Prostate gland (tissue), 2 donors: ENCODE measurements around the gene AKAP8.

ENCODE experiments used
- POLR2AphosphoS5 ChIP-seq: sonication (generic); formaldehyde crosslinking; IDR thresholded peaks from one replicate; pipeline ENCODE4 v1.6.1; 2017; ENCODE audit warnings: antibody characterized with exemption
- TF ChIP-seq, protein P1 (sequence below), 4 experiments: fragments of 200-600 bp in 2 of 4; fragments of 450-650 bp in 2 of 4; sonication (generic) in 2 of 4; IDR thresholded peaks; 1 replicate in 3 of 4; 2 replicates in 1 of 4; pipeline ENCODE4 v1.5.1; 2016 to 2019; ENCODE audit warnings: antibody characterized with exemption in 4 of 4, mild to moderate bottlenecking in 2 of 4, moderate library complexity in 2 of 4

DNA sequence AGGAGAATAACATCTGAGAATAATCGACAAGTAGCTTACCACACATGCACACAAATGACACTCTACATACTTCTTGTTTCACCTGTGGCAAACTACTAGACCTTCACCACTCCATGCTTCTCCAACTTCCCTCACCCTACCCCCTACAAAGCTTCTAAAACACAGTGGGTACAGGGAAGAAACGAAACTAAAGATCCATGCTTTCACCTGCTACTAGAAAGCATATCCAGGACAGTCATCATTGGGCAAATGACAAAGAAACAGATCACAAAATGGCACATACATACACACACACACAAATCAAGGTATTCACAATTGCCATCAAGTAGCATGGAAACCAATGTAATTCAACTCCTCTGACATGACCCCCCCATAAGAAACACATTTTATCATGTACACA, 57.8 kb downstream of the AKAP8 start:
- TF ChIP-seq, protein P1, sequence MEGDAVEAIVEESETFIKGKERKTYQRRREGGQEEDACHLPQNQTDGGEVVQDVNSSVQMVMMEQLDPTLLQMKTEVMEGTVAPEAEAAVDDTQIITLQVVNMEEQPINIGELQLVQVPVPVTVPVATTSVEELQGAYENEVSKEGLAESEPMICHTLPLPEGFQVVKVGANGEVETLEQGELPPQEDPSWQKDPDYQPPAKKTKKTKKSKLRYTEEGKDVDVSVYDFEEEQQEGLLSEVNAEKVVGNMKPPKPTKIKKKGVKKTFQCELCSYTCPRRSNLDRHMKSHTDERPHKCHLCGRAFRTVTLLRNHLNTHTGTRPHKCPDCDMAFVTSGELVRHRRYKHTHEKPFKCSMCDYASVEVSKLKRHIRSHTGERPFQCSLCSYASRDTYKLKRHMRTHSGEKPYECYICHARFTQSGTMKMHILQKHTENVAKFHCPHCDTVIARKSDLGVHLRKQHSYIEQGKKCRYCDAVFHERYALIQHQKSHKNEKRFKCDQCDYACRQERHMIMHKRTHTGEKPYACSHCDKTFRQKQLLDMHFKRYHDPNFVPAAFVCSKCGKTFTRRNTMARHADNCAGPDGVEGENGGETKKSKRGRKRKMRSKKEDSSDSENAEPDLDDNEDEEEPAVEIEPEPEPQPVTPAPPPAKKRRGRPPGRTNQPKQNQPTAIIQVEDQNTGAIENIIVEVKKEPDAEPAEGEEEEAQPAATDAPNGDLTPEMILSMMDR (IDR thresholded peaks at IDR 0.05), result no peak
- no peak for TF ChIP-seq POLR2AphosphoS5
